Measurements from ENCODE around the gene LATS2.
A peak's percentile ranks its signal among the peaks of the same experiment; 100 is the strongest.

The LATS2 gene

GRCh38 chr13:21061029-21061763 lies at the start of gene LATS2 (continued):
- no peak for TF ChIP-seq CTCF (tag by site-specific recombination; IDR thresholded peaks at IDR 0.05)
- no peak for TF ChIP-seq HOXD13 (CRISPR knock-in tag; IDR thresholded peaks at IDR 0.05; ENCODE audit: borderline replicate concordance)
- no peak for TF ChIP-seq REST (tag by site-specific recombination; IDR thresholded peaks at IDR 0.05)
- no peak for TF ChIP-seq ZNF544 (tag by site-specific recombination; IDR thresholded peaks at IDR 0.05)
- TF ChIP-seq TSHZ1 (tag by site-specific recombination; IDR thresholded peaks at IDR 0.05; ENCODE audit: borderline replicate concordance) = no peak; the same call in 1 of the 2 replicates
- no peak for TF ChIP-seq ZNF423 (tag by site-specific recombination; IDR thresholded peaks at IDR 0.05)
- TF ChIP-seq ZNF629 (tag by site-specific recombination; IDR thresholded peaks at IDR 0.05) = peak; percentile 56; the same call in 1 of the 2 replicates
- no peak for TF ChIP-seq ZNF560 (tag by site-specific recombination; IDR thresholded peaks at IDR 0.05; ENCODE audit: borderline replicate concordance)
- no peak for TF ChIP-seq ZNF341 (tag by site-specific recombination; IDR thresholded peaks at IDR 0.05; ENCODE audit: low read depth)
- no peak for TF ChIP-seq ZNF626 (tag by site-specific recombination; IDR thresholded peaks at IDR 0.05)
- no peak for TF ChIP-seq ZNF830 (tag by site-specific recombination; IDR thresholded peaks at IDR 0.05; ENCODE audit: low read depth)
- TF ChIP-seq YY1 (tag by site-specific recombination; IDR thresholded peaks at IDR 0.05) = no peak
- no peak for TF ChIP-seq ZNF184 (tag by site-specific recombination; IDR thresholded peaks at IDR 0.05)
- TF ChIP-seq OSR2 (tag by site-specific recombination; IDR thresholded peaks at IDR 0.05) = no peak
- TF ChIP-seq ZBTB7A (tag by site-specific recombination; IDR thresholded peaks at IDR 0.05; ENCODE audit: low read depth) = no peak; the same call in 1 of the 2 replicates
- TF ChIP-seq ZNF529 (tag by site-specific recombination; IDR thresholded peaks at IDR 0.05; ENCODE audit: insufficient replicate concordance) = no peak
- TF ChIP-seq MZF1 (tag by site-specific recombination; IDR thresholded peaks at IDR 0.05; ENCODE audit: borderline replicate concordance) = no peak
- no peak for TF ChIP-seq ZNF121 (tag by site-specific recombination; IDR thresholded peaks at IDR 0.05)
- no peak for TF ChIP-seq RBAK (tag by site-specific recombination; IDR thresholded peaks at IDR 0.05)
- TF ChIP-seq ZNF280D (tag by site-specific recombination; IDR thresholded peaks at IDR 0.05) = no peak
- no peak for TF ChIP-seq ZNF549 (tag by site-specific recombination; IDR thresholded peaks at IDR 0.05)
- TF ChIP-seq HIC1 (tag by site-specific recombination; IDR thresholded peaks at IDR 0.05) = no peak
- TF ChIP-seq ZNF580 (tag by site-specific recombination; IDR thresholded peaks at IDR 0.05) = no peak
- TF ChIP-seq ZBTB20 (tag by site-specific recombination; IDR thresholded peaks at IDR 0.05) = peak; percentile 74
- no peak for TF ChIP-seq ZNF501 (tag by site-specific recombination; IDR thresholded peaks at IDR 0.05)

All from HEK293 (cell line).